ENCODE data around the gene SLC22A14.
"Not testable (repeated sequence)": the region's sequence is repeated elsewhere in the genome, so short reads cannot be mapped to it uniquely, and the experiment has no call there.

SLC22A14 gene, protein sequence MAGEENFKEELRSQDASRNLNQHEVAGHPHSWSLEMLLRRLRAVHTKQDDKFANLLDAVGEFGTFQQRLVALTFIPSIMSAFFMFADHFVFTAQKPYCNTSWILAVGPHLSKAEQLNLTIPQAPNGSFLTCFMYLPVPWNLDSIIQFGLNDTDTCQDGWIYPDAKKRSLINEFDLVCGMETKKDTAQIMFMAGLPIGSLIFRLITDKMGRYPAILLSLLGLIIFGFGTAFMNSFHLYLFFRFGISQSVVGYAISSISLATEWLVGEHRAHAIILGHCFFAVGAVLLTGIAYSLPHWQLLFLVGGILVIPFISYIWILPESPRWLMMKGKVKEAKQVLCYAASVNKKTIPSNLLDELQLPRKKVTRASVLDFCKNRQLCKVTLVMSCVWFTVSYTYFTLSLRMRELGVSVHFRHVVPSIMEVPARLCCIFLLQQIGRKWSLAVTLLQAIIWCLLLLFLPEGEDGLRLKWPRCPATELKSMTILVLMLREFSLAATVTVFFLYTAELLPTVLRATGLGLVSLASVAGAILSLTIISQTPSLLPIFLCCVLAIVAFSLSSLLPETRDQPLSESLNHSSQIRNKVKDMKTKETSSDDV

DNA sequence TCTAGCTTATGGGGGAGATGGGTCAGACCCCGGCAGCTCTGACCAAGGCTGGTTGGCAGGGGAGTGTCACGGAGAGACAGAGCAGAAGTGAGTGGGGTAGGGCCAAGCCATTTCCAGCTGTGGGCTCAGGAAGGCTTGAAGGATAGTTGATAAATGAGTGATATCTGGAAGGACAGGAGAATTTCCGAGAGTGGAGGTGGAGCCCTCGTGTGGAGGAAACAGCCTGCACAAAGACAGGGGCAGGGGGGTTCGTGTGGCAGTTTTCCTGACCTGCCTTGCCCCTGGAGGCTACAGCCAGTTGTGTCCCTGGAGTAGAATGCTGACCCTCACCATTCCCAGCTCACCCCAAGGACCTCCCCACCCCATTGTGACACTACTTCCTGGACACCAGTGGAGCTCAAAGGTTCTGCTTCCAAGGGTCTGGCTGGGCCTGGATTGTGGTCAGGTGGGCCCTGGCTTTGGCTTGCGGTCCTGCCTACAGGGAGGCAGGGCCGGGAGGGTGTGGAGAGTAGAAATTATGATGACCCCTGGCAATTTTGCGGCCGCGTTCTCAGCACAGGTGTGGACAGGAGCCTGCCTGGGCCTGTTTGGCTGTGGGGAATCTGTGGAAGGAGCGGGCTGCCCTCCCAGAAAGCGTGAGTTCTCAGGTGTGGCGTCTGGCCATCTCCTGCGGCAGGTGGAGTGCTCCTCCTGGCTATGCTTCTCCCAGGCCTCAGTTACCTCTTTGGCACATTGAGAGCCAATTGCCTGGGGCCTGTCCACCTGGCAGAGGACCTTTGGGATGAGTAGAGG is at the start of gene SLC22A14:
Gene SLC22A14, plus strand, starts transcription at position 400 of the 792 bp plus-strand sequence. CDS start 23,733 bp downstream, outside the sequence.
- Histone ChIP-seq H3K9ac (ENCODE audit: low read depth, low read length) (no peak within 1 kb of the TSS), H3K9me3 (ENCODE audit: control insufficient read depth, insufficient read depth, low read length) (no peaks in the 10 kb centered on the region), H3K36me3 (ENCODE audit: control insufficient read depth, insufficient read depth, low read length) (no peaks in the 10 kb centered on the region), H3K4me1 (ENCODE audit: control insufficient read depth, insufficient read depth, low read length) (no peaks in the 10 kb centered on the region), H3K4me3 (ENCODE audit: low read depth, low read length) (no peak within 1 kb of the TSS), H3K27me3 (ENCODE audit: control insufficient read depth, insufficient read depth, low read length) (no peaks in the 10 kb centered on the region), H3K27ac (ENCODE audit: low read depth, low read length) (no peak within 1 kb of the TSS)

DNA sequence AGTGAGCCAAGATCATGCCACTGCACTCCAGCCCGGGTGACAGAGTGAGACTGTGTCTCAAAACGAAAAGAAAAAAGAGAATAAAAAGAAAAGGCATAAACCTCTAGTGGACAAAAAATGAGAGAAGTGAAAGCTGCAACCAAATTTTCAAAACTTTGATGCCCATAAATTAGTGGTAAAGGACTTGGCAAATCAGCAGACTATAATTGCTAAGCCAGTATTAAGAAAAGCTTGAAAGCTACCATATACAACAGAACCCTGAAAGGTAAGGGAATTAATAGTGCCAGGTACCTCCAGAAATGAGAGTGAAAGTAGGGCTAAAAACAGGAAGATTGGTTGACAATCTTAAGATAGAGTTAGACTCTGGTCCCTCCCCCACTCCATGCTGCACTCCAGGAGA is 49.4 kb upstream of the SLC22A14 start:
- H3K9me3 ChIP-seq (ENCODE audit: control insufficient read depth, insufficient read depth, low read length) = no peaks in the 10 kb centered on the region
- no peak overlapping the region for H3K9ac ChIP-seq (ENCODE audit: low read depth, low read length)
- no peaks in the 10 kb centered on the region for H3K4me1 ChIP-seq (ENCODE audit: control insufficient read depth, insufficient read depth, low read length)
- no peak overlapping the region for H3K4me3 ChIP-seq (ENCODE audit: low read depth, low read length)
- H3K27me3 ChIP-seq (ENCODE audit: control insufficient read depth, insufficient read depth, low read length) = no peaks in the 10 kb centered on the region
- no peak overlapping the region for H3K27ac ChIP-seq (ENCODE audit: low read depth, low read length)
- H3K36me3 ChIP-seq (ENCODE audit: control insufficient read depth, insufficient read depth, low read length) = peaks cover 47% of the 10 kb centered on the region

DNA sequence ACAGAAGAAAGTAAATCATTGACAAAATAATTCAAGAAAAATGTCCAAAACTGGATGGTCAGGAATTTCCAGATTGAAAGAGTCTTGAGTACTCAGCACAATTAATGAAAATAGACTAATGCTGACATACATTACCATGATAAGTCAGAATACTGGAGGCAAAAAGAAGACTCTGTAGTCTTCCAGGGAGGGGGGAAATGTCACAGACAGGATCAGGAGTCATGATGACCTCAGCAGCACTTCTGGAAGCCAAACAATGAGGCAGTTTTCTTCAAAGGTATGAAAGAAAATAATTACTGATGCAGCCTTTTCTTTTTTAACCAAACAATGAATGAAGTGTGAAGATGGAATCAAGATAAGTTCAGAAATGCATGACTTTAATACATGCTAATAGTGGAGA is 46.6 kb upstream of the SLC22A14 start:
- Histone ChIP-seq H3K9ac (ENCODE audit: low read depth, low read length) (no peak overlapping the region), H3K4me1 (ENCODE audit: control insufficient read depth, insufficient read depth, low read length) (no peaks in the 10 kb centered on the region), H3K36me3 (ENCODE audit: control insufficient read depth, insufficient read depth, low read length) (peaks cover 51% of the 10 kb centered on the region), H3K27ac (ENCODE audit: low read depth, low read length) (no peak overlapping the region), H3K9me3 (ENCODE audit: control insufficient read depth, insufficient read depth, low read length) (no peaks in the 10 kb centered on the region), H3K4me3 (ENCODE audit: low read depth, low read length) (no peak overlapping the region), H3K27me3 (ENCODE audit: control insufficient read depth, insufficient read depth, low read length) (no peaks in the 10 kb centered on the region)

DNA sequence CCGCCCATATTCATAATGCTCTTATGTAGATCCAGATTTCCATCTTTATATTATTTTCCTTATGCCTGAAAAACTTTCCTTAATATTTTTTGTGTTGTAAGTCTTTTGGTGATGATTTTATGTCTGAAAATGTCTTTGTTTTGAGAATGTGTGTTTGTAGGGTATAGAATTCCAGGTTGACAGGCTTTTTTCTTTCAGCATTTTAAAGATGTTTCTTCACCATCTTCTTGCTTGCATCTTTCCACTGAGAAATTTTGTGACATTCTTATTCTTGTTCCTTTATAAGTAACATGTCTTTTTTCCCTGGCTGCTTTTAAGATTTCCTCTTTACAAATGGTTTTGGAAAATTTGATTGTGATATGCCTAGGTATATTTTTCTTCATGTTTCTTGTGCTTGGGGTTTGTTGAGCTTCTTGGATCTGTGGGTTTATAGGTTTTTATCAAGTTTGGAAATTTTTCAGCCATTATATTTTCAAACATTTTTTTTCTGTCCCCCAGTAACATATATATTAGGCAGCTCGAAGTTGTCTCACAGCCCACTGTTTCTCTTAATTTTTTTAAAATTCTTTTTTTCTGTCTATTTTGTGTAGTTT is 43.6 kb upstream of the SLC22A14 start:
- peaks cover 57% of the 10 kb centered on the region for H3K36me3 ChIP-seq (ENCODE audit: control insufficient read depth, insufficient read depth, low read length)
- H3K4me3 ChIP-seq (ENCODE audit: low read depth, low read length) = no peak overlapping the region
- no peaks in the 10 kb centered on the region for H3K9me3 ChIP-seq (ENCODE audit: control insufficient read depth, insufficient read depth, low read length)
- H3K9ac ChIP-seq (ENCODE audit: low read depth, low read length) = no peak overlapping the region
- H3K4me1 ChIP-seq (ENCODE audit: control insufficient read depth, insufficient read depth, low read length) = no peaks in the 10 kb centered on the region
- H3K27me3 ChIP-seq (ENCODE audit: control insufficient read depth, insufficient read depth, low read length) = no peaks in the 10 kb centered on the region
- H3K27ac ChIP-seq (ENCODE audit: low read depth, low read length) = no peak overlapping the region

DNA sequence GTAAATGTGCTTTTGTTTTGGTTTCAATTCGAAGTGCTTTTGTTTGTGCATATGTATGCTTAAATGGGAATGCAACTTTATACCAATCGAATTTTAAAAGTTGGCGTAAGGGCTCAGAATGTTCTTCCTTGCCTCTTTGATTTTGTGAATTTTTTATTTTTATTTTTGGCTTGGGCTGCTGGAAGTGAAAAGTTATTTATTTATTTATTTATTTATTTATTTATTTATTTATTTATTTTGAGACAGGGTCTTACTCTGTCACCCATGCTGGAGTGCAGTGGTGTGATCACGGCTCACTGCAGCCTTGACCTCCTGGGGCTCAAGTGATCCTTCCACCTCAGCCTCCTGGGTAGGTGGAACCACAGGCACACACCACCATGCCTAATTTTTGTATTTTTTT is 39.3 kb upstream of the SLC22A14 start:
- peaks cover 58% of the 10 kb centered on the region for H3K36me3 ChIP-seq (ENCODE audit: control insufficient read depth, insufficient read depth, low read length)
- H3K9me3 ChIP-seq (ENCODE audit: control insufficient read depth, insufficient read depth, low read length); H3K27me3 ChIP-seq (ENCODE audit: control insufficient read depth, insufficient read depth, low read length); H3K9ac ChIP-seq (ENCODE audit: low read depth, low read length); H3K4me1 ChIP-seq (ENCODE audit: control insufficient read depth, insufficient read depth, low read length); H3K27ac ChIP-seq (ENCODE audit: low read depth, low read length); H3K4me3 ChIP-seq (ENCODE audit: low read depth, low read length): not testable (repeated sequence)

DNA sequence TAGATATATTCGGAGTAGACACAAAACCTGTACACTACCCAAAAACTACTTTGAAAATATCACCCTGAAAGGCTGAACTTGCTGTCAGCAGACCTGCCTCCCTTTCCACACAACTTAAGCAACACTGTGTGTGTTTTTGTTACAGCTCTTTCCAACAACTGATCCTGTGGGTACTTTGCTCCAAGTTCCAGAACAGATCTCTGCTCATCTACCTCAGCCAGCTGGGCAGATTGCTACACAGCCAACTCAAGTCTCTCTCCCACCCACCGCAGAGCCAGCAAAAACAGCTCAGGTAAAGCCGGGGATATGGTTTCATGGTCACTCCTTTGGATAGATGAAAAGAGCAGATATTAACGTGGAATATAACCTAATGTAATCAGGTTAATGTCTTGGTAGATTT is 36.2 kb upstream of the SLC22A14 start:
- no peak overlapping the region for H3K27ac ChIP-seq (ENCODE audit: low read depth, low read length)
- no peak overlapping the region for H3K9ac ChIP-seq (ENCODE audit: low read depth, low read length)
- no peaks in the 10 kb centered on the region for H3K27me3 ChIP-seq (ENCODE audit: control insufficient read depth, insufficient read depth, low read length)
- H3K36me3 ChIP-seq (ENCODE audit: control insufficient read depth, insufficient read depth, low read length) = peaks cover 67% of the 10 kb centered on the region
- H3K9me3 ChIP-seq (ENCODE audit: control insufficient read depth, insufficient read depth, low read length) = no peaks in the 10 kb centered on the region
- no peak overlapping the region for H3K4me3 ChIP-seq (ENCODE audit: low read depth, low read length)
- no peaks in the 10 kb centered on the region for H3K4me1 ChIP-seq (ENCODE audit: control insufficient read depth, insufficient read depth, low read length)

DNA sequence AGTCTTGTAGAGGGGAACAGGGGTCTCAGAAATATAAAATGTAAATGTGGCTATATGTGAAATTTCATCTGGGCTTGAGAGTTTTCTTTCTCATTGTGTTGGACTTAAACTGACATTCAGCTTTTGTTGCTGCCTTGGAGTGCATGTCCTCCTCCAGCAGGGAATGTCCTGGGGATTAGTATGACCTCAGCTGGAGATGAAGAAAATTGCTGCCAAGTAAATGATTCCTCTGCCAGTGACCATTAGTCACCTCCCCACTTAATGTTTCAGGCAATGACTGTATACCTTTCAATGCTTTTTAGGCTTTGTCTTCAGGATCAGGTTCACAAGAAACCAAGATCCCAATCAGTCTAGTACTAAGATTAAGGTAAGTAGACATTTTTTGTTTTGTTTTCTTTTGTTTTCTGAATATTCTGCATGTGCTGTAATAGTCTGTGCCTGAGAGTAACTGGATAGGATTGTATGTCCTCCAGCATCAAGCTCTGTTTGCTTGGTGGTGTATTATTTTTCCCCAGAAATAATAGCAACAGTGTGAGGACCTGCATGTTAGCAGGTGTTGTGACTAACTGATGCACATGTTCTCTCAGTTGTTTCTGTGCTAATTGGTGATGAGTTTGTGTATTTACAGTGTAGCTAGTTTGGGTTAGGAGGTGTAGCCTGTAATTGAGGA is 34.6 kb upstream of the SLC22A14 start:
- Histone ChIP-seq H3K4me1 (ENCODE audit: control insufficient read depth, insufficient read depth, low read length) (no peaks in the 10 kb centered on the region), H3K9me3 (ENCODE audit: control insufficient read depth, insufficient read depth, low read length) (no peaks in the 10 kb centered on the region), H3K36me3 (ENCODE audit: control insufficient read depth, insufficient read depth, low read length) (peaks cover 73% of the 10 kb centered on the region), H3K4me3 (ENCODE audit: low read depth, low read length) (no peak overlapping the region), H3K27me3 (ENCODE audit: control insufficient read depth, insufficient read depth, low read length) (no peaks in the 10 kb centered on the region), H3K27ac (ENCODE audit: low read depth, low read length) (no peak overlapping the region), H3K9ac (ENCODE audit: low read depth, low read length) (no peak overlapping the region)

DNA sequence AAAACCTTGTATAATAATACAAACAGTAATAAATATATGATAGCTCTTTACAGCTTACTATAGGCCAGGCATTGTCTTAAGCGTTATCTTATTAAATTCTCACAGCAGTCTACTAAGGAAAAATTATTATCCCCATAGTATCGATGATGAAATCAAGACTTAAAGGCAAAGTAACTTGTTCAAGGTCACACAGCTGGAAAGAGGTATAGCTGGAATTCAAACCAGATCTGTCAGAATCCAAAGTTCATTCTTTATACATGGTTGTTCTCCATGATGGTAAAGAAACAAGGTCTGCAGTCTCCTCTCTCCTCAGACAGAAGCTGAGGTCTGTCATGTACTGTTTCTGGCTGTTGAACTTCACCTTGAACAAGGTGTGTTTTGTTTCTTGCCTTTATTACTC is 31.9 kb upstream of the SLC22A14 start:
- no peak overlapping the region for H3K9ac ChIP-seq (ENCODE audit: low read depth, low read length)
- H3K27me3 ChIP-seq (ENCODE audit: control insufficient read depth, insufficient read depth, low read length) = no peaks in the 10 kb centered on the region
- no peaks in the 10 kb centered on the region for H3K4me1 ChIP-seq (ENCODE audit: control insufficient read depth, insufficient read depth, low read length)
- H3K4me3 ChIP-seq (ENCODE audit: low read depth, low read length) = no peak overlapping the region
- peaks cover 94% of the 10 kb centered on the region for H3K36me3 ChIP-seq (ENCODE audit: control insufficient read depth, insufficient read depth, low read length)
- H3K27ac ChIP-seq (ENCODE audit: low read depth, low read length) = no peak overlapping the region
- no peaks in the 10 kb centered on the region for H3K9me3 ChIP-seq (ENCODE audit: control insufficient read depth, insufficient read depth, low read length)

DNA sequence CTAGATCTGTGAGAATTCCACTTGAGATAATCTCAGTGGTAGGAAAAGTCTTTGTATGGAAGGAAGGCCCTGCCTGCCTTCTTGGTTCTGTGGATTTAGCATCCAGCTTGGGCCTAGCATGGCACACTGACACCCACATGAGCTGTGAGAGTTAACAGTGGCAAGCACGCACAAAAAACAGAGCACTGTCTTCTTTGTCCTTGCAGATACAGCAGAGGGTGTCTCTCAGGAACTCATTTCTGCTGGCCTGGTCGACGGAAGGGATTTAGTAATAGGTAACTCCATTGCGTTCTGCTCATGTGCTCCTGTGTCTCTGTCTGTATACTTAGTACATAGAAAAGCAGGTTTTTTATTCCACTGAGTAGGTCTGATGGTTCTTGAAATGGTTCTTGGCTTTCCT is 30.9 kb upstream of the SLC22A14 start:
- Histone ChIP-seq H3K4me3 (ENCODE audit: low read depth, low read length) (no peak overlapping the region), H3K36me3 (ENCODE audit: control insufficient read depth, insufficient read depth, low read length) (peaks cover 85% of the 10 kb centered on the region), H3K27ac (ENCODE audit: low read depth, low read length) (no peak overlapping the region), H3K9ac (ENCODE audit: low read depth, low read length) (no peak overlapping the region), H3K27me3 (ENCODE audit: control insufficient read depth, insufficient read depth, low read length) (no peaks in the 10 kb centered on the region), H3K9me3 (ENCODE audit: control insufficient read depth, insufficient read depth, low read length) (no peaks in the 10 kb centered on the region), H3K4me1 (ENCODE audit: control insufficient read depth, insufficient read depth, low read length) (no peaks in the 10 kb centered on the region)

DNA sequence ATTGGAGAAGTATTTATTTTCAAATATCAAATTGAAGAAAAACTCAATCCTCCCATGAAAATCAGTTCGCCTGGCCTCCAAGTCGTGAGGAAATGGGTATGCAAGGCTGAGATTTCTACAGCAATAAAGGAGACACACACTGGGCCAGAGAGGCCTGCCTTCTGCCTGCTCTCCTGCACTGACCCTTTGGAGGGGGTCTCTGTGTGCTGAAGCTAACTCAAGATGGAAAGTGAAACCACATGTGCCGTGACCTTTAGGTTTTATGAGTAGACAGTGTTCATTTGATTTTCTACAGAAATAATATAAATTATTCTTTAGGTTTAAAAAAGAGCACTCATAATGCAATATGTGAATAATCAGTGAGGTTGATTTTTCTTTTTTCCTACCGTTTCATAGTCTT is 28.4 kb upstream of the SLC22A14 start:
- H3K4me1 ChIP-seq (ENCODE audit: control insufficient read depth, insufficient read depth, low read length) = no peaks in the 10 kb centered on the region
- H3K27ac ChIP-seq (ENCODE audit: low read depth, low read length) = no peak overlapping the region
- peaks cover 62% of the 10 kb centered on the region for H3K36me3 ChIP-seq (ENCODE audit: control insufficient read depth, insufficient read depth, low read length)

More for the DNA sequence above, 28.4 kb upstream of the SLC22A14 start:
- Histone ChIP-seq H3K4me3 (ENCODE audit: low read depth, low read length) (no peak overlapping the region), H3K27me3 (ENCODE audit: control insufficient read depth, insufficient read depth, low read length) (no peaks in the 10 kb centered on the region), H3K9me3 (ENCODE audit: control insufficient read depth, insufficient read depth, low read length) (no peaks in the 10 kb centered on the region), H3K9ac (ENCODE audit: low read depth, low read length) (no peak overlapping the region)
